MM.1S (cell line): ENCODE results near the gene RBM17.

ENCODE experiments used
- DNase-seq: peaks from one replicate; pipeline ENCODE4 v3.0.0-alpha.2; 2015
- H2AFZ ChIP-seq: fragments of 300-600 bp; sonication (generic); 2 replicates; pipeline ENCODE4 v1.6.0; 2016; ENCODE audit warnings: antibody characterized with exemption, low read length
- H3F3A ChIP-seq: fragments of 300-600 bp; sonication (generic); 2 replicates; pipeline ENCODE4 v1.6.1; 2016; ENCODE audit warnings: mild to moderate bottlenecking, antibody characterized with exemption, low read length, moderate library complexity, mixed read lengths; ENCODE audit not compliant: insufficient read depth
- H3K27ac ChIP-seq: fragments of 300-600 bp; sonication (generic); 2 replicates; pipeline ENCODE4 v1.5.1; 2016; ENCODE audit warnings: mild to moderate bottlenecking, low read length
- H3K27me3 ChIP-seq: fragments of 300-600 bp; sonication (generic); replicated peaks from 2 replicates; pipeline ENCODE4 v1.6.0; 2016; ENCODE audit warnings: low read length; ENCODE audit not compliant: insufficient read depth
- H3K36me3 ChIP-seq: fragments of 300-600 bp; sonication (generic); replicated peaks from 2 replicates; pipeline ENCODE4 v1.6.1; 2016; ENCODE audit warnings: mild to moderate bottlenecking, low read length, mixed read lengths; ENCODE audit not compliant: insufficient read depth
- H3K4me1 ChIP-seq: fragments of 300-600 bp; sonication (generic); 2 replicates; pipeline ENCODE4 v1.6.1; 2016; ENCODE audit warnings: low read length, mixed read lengths
- H3K4me2 ChIP-seq: fragments of 300-600 bp; sonication (generic); 2 replicates; pipeline ENCODE4 v1.6.0; 2016; ENCODE audit warnings: low read depth, low read length
- H3K4me3 ChIP-seq: fragments of 300-600 bp; sonication (generic); 2 replicates; pipeline ENCODE4 v1.5.1; 2016; ENCODE audit warnings: low read length, mixed read lengths
- H3K79me2 ChIP-seq: fragments of 300-600 bp; sonication (generic); 2 replicates; pipeline ENCODE4 v1.6.1; 2016; ENCODE audit warnings: mixed run types, low read length, mixed read lengths
- H3K9ac ChIP-seq: fragments of 300-600 bp; sonication (generic); 2 replicates; pipeline ENCODE4 v1.6.1; 2016; ENCODE audit warnings: low read length, mixed read lengths
- H3K9me2 ChIP-seq: fragments of 300-600 bp; sonication (generic); replicated peaks from 2 replicates; pipeline ENCODE4 v1.6.1; 2016; ENCODE audit warnings: mild to moderate bottlenecking, low read length, mixed read lengths; ENCODE audit not compliant: insufficient read depth
- H3K9me3 ChIP-seq: fragments of 300-600 bp; sonication (generic); replicated peaks from 2 replicates; pipeline ENCODE4 v1.6.1; 2016; ENCODE audit warnings: mild to moderate bottlenecking, low read length, mixed read lengths; ENCODE audit not compliant: insufficient read depth
- H4K20me1 ChIP-seq: fragments of 300-600 bp; sonication (generic); 2 replicates; pipeline ENCODE4 v1.6.1; 2016; ENCODE audit warnings: mild to moderate bottlenecking, low read length, moderate library complexity, mixed read lengths; ENCODE audit not compliant: insufficient read depth
- EZH2 ChIP-seq: fragments of 300-600 bp; sonication (generic); optimal IDR thresholded peaks from 2 replicates; pipeline ENCODE3; 2017; ENCODE audit warnings: low read depth, mild to moderate bottlenecking, antibody characterized with exemption, low read length, mixed read lengths
- EZH2phosphoT487 ChIP-seq: fragments of 300-600 bp; sonication (generic); IDR thresholded peaks from 2 replicates; pipeline ENCODE4 v1.6.1; 2018; ENCODE audit warnings: antibody characterized with exemption, low read length
- TF ChIP-seq, protein P1 (sequence below): fragments of 300-600 bp; sonication (generic); IDR thresholded peaks from 2 replicates; pipeline ENCODE4 v1.5.1; 2016; ENCODE audit warnings: antibody characterized with exemption, low read length, mixed read lengths

RBM17 gene

GRCh38 chr10:6100370-6100769 lies 11.5 kb downstream of the RBM17 start:
- no peak for DNase-seq
- peaks cover 19% of the 10 kb centered on the region for H4K20me1 ChIP-seq
- H3K27me3 ChIP-seq: no peaks in the 10 kb centered on the region
- no peak overlapping the region for H3K4me3 ChIP-seq
- no peak overlapping the region for H2AFZ ChIP-seq
- H3F3A ChIP-seq: no peaks in the 10 kb centered on the region
- no peak overlapping the region for H3K4me2 ChIP-seq
- peaks cover 3% of the 10 kb centered on the region; the same call in 1 of the 2 replicates for H3K36me3 ChIP-seq
- no peaks in the 10 kb centered on the region for H3K9me2 ChIP-seq
- no peaks in the 10 kb centered on the region for H3K4me1 ChIP-seq
- H3K9me3 ChIP-seq: no peaks in the 10 kb centered on the region
- H3K79me2 ChIP-seq: peaks cover 89% of the 10 kb centered on the region
- no peak for TF ChIP-seq EZH2phosphoT487
- TF ChIP-seq, protein P1, sequence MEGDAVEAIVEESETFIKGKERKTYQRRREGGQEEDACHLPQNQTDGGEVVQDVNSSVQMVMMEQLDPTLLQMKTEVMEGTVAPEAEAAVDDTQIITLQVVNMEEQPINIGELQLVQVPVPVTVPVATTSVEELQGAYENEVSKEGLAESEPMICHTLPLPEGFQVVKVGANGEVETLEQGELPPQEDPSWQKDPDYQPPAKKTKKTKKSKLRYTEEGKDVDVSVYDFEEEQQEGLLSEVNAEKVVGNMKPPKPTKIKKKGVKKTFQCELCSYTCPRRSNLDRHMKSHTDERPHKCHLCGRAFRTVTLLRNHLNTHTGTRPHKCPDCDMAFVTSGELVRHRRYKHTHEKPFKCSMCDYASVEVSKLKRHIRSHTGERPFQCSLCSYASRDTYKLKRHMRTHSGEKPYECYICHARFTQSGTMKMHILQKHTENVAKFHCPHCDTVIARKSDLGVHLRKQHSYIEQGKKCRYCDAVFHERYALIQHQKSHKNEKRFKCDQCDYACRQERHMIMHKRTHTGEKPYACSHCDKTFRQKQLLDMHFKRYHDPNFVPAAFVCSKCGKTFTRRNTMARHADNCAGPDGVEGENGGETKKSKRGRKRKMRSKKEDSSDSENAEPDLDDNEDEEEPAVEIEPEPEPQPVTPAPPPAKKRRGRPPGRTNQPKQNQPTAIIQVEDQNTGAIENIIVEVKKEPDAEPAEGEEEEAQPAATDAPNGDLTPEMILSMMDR: no peak
- no peak for TF ChIP-seq EZH2
- H3K9ac ChIP-seq: no peak overlapping the region
- H3K27ac ChIP-seq: no peak overlapping the region

DNA sequence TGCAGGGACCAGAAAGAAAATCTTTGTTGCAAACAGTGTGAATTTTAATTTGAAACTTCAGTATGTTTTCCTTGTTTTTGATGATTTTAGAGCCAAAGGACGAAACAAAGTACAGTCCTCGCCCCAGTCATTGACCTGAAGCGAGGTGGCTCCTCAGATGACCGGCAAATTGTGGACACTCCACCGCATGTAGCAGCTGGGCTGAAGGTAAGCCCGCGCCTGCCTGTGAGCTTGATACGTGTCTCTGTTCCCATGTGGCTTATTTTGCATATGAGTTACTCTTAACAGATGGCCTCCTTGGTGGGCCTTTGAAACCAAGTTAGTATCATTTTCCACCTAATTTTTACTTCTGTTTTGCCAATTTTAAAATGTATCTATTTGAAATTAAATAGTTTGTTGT lies 12.3 kb downstream of the RBM17 start:
- H3K36me3 ChIP-seq: peaks cover 3% of the 10 kb centered on the region; the same call in 1 of the 2 replicates

DNA sequence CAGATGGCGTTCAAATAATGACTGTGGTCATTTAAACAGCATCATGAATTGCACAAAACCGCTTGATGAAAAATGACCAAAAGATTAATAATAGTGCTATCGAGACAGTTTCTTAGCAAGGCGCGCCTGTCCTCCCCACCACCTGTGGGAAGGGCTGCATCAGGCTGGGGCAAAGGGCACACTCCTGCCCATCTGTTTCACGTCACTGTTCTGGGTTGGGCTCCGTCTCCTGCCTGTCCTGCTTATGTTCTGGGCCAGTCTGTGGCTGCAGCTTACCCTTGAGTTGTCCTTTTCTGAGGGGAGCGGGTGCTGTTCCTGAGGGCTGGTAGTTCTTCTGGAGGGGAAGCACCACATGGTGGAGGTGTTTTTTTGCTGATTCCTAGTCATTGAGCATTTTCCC lies 13.3 kb downstream of the RBM17 start:
- Histone ChIP-seq H3F3A (no peaks in the 10 kb centered on the region), H3K36me3 (peaks cover 3% of the 10 kb centered on the region; the same call in 1 of the 2 replicates), H3K4me2 (no peak overlapping the region), H4K20me1 (peaks cover 4% of the 10 kb centered on the region; the same call in 1 of the 2 replicates), H3K4me3 (no peak overlapping the region), H3K4me1 (no peaks in the 10 kb centered on the region), H3K27me3 (no peaks in the 10 kb centered on the region), H3K9ac (no peak overlapping the region), H3K79me2 (peaks cover 71% of the 10 kb centered on the region), H3K9me2 (no peaks in the 10 kb centered on the region), H3K9me3 (no peaks in the 10 kb centered on the region), H3K27ac (no peak overlapping the region), H2AFZ (no peak overlapping the region)
- TF ChIP-seq EZH2 (no peak), EZH2phosphoT487 (no peak)
- TF ChIP-seq, protein P1: no peak
- no peak for DNase-seq

More for the DNA sequence above, 12.3 kb downstream of the RBM17 start:
- H4K20me1 ChIP-seq: peaks cover 11% of the 10 kb centered on the region
- no peaks in the 10 kb centered on the region for H3K27me3 ChIP-seq
- no peaks in the 10 kb centered on the region for H3K4me1 ChIP-seq
- no peak overlapping the region for H3K27ac ChIP-seq
- no peaks in the 10 kb centered on the region for H3K9me2 ChIP-seq
- no peak overlapping the region for H3K4me2 ChIP-seq
- no peak overlapping the region for H3K4me3 ChIP-seq
- H3K9me3 ChIP-seq: no peaks in the 10 kb centered on the region
- no peak for TF ChIP-seq EZH2
- TF ChIP-seq, protein P1: no peak
- no peak for TF ChIP-seq EZH2phosphoT487
- no peak overlapping the region for H3K9ac ChIP-seq
- no peak overlapping the region for H2AFZ ChIP-seq
- peaks cover 81% of the 10 kb centered on the region for H3K79me2 ChIP-seq
- no peak for DNase-seq
- no peaks in the 10 kb centered on the region for H3F3A ChIP-seq
